H1 (cell line): ENCODE measurements around the gene SYT2. TPM values are rescaled to one million over a fixed set of nuclear protein-coding genes. Genes with fewer than 3 reads are reported as not detected.
A peak's percentile ranks its signal among the peaks of the same experiment; 100 is the strongest.

ENCODE experiments used
- CTCF ChIA-PET: fragments of 300-600 bp; sonication (Branson Sonifier 250); formaldehyde crosslinking; loops from one replicate; lab custom pipeline; 2021; ENCODE audit not compliant: partially characterized antibody; lab: Charles Lee
- POLR2A ChIA-PET: fragments of 300-600 bp; sonication (Branson Sonifier 250); formaldehyde crosslinking; loops from one replicate; lab custom pipeline; 2021; ENCODE audit warnings: inconsistent platforms; ENCODE audit not compliant: partially characterized antibody; lab: Charles Lee
- DNase-seq, 2 experiments: peaks; one replicate each; pipeline versions ENCODE4 v3.0.0 to v3.0.0-alpha.2; 2010 to 2022; ENCODE audit warnings: low spot score in 2 of 2, low read depth in 1 of 2, mixed read lengths in 1 of 2
- FAIRE-seq: peaks from 2 replicates; lab custom pipeline; 2011; peaks lifted over from hg19 to GRCh38; lab: Jason Lieb, UNC
- H2AFZ ChIP-seq: 2 replicates; pipeline ENCODE4 v1.8.1; 2012; ENCODE audit warnings: low read length, inconsistent platforms
- H2AK5ac ChIP-seq: 2 replicates; pipeline ENCODE4 v1.6.1; 2013; ENCODE audit warnings: low read depth, low read length
- H2BK120ac ChIP-seq: replicated peaks from 2 replicates; pipeline ENCODE3; 2013; ENCODE audit warnings: low read depth, low read length, inconsistent platforms
- H2BK12ac ChIP-seq: 2 replicates; pipeline ENCODE4 v1.6.1; 2013; ENCODE audit warnings: low read depth, low read length
- H2BK15ac ChIP-seq: 2 replicates; pipeline ENCODE4 v1.6.1; 2013; ENCODE audit warnings: low read length
- H2BK20ac ChIP-seq: 2 replicates; pipeline ENCODE4 v1.6.1; 2013; ENCODE audit warnings: low read length
- H2BK5ac ChIP-seq: 2 replicates; pipeline ENCODE4 v1.6.1; 2013; ENCODE audit warnings: low read depth, low read length
- H3K14ac ChIP-seq: 2 replicates; pipeline ENCODE4 v1.6.1; 2013; ENCODE audit warnings: inconsistent platforms; ENCODE audit not compliant: insufficient read length
- H3K18ac ChIP-seq: 2 replicates; pipeline ENCODE4 v1.6.1; 2013; ENCODE audit warnings: low read length; ENCODE audit errors: extremely low read depth
- H3K23ac ChIP-seq: 2 replicates; pipeline ENCODE4 v1.6.1; 2013; ENCODE audit warnings: inconsistent platforms; ENCODE audit not compliant: insufficient read length
- H3K23me2 ChIP-seq: 2 replicates; pipeline ENCODE4 v1.6.1; 2013; ENCODE audit warnings: low read depth, low read length
- H3K27ac ChIP-seq: 2 replicates; pipeline ENCODE4 v1.6.1; 2011; ENCODE audit warnings: low read depth, low read length, inconsistent platforms
- H3K27me3 ChIP-seq, 4 experiments: replicated peaks in 1 of 4; 1 replicate in 1 of 4; 2 replicates in 3 of 4; pipeline versions ENCODE4 v1.6.1 to v1.8.1; 2011 to 2013; ENCODE audit warnings: low read length in 3 of 4, mild to moderate bottlenecking in 3 of 4, inconsistent platforms in 2 of 4, mixed read lengths in 2 of 4, moderate library complexity in 1 of 4; ENCODE audit not compliant: control insufficient read depth in 3 of 4, insufficient read depth in 3 of 4; ENCODE audit errors: extremely low read depth in 1 of 4
- H3K36me3 ChIP-seq, 4 experiments: 2 replicates each; pipeline versions ENCODE4 v1.6.1 to v1.8.1; 2011 to 2013; ENCODE audit warnings: mild to moderate bottlenecking in 4 of 4, low read length in 3 of 4, moderate library complexity in 2 of 4, control low read depth in 1 of 4, inconsistent platforms in 1 of 4; ENCODE audit not compliant: insufficient read depth in 4 of 4, control insufficient read depth in 2 of 4
- H3K4ac ChIP-seq: replicated peaks from 2 replicates; pipeline ENCODE3; 2013; ENCODE audit warnings: low read length, low read depth, mixed read lengths, inconsistent platforms; ENCODE audit not compliant: insufficient read length
- H3K4me1 ChIP-seq, 4 experiments: replicated peaks in 1 of 4; 1 replicate in 1 of 4; 2 replicates in 3 of 4; pipeline versions ENCODE4 v1.6.1 to v1.8.1; 2011 to 2013; ENCODE audit warnings: low read length in 3 of 4, inconsistent platforms in 2 of 4, mixed read lengths in 1 of 4; ENCODE audit not compliant: insufficient read depth in 4 of 4, control insufficient read depth in 3 of 4
- H3K4me2 ChIP-seq, 2 experiments: 2 replicates each; pipeline versions ENCODE4 v1.6.1 to v1.8.1; 2011 to 2013; ENCODE audit warnings: low read depth in 2 of 2, low read length in 2 of 2, control low read depth in 1 of 2, inconsistent platforms in 1 of 2, mild to moderate bottlenecking in 1 of 2; ENCODE audit not compliant: insufficient read depth in 1 of 2
- H3K4me3 ChIP-seq, 4 experiments: fragments of 200-600, 300-600 bp in 1 of 4; sonication (generic), shearing (Covaris generic), sonication (Bioruptor Twin) in 1 of 4; 2 replicates each; pipeline versions ENCODE4 v1.5.1 to v1.8.1; 2011 to 2016; ENCODE audit warnings: low read length in 4 of 4, low read depth in 3 of 4, control low read depth in 2 of 4, inconsistent platforms in 2 of 4, mild to moderate bottlenecking in 2 of 4, mixed read lengths in 1 of 4, moderate library complexity in 1 of 4; ENCODE audit not compliant: insufficient read depth in 2 of 4; ENCODE audit errors: extremely low read depth in 1 of 4
- H3K56ac ChIP-seq: replicated peaks from 2 replicates; pipeline ENCODE3; 2013; ENCODE audit warnings: low read depth, mild to moderate bottlenecking, mixed read lengths, low read length, inconsistent platforms; ENCODE audit not compliant: insufficient read length
- H3K79me1 ChIP-seq: 2 replicates; pipeline ENCODE4 v1.6.1; 2013; ENCODE audit warnings: low read depth, low read length, control low read depth
- H3K79me2 ChIP-seq, 2 experiments: 2 replicates each; pipeline versions ENCODE4 v1.6.1 to v1.8.1; 2012 to 2013; ENCODE audit warnings: low read length in 2 of 2, mild to moderate bottlenecking in 2 of 2, inconsistent platforms in 1 of 2; ENCODE audit not compliant: insufficient read depth in 2 of 2, control insufficient read depth in 1 of 2
- H3K9ac ChIP-seq, 4 experiments: replicated peaks in 1 of 4; 1 replicate in 1 of 4; 2 replicates in 3 of 4; pipeline versions ENCODE4 v1.6.1 to v1.8.1; 2011 to 2013; ENCODE audit warnings: low read depth in 3 of 4, low read length in 3 of 4, control low read depth in 2 of 4, mild to moderate bottlenecking in 2 of 4, moderate library complexity in 2 of 4, inconsistent platforms in 1 of 4; ENCODE audit errors: extremely low read depth in 1 of 4
- H3K9me3 ChIP-seq, 2 experiments: 2 replicates each; pipeline versions ENCODE4 v1.6.1 to v1.8.1; 2012 to 2013; ENCODE audit warnings: mild to moderate bottlenecking in 2 of 2, moderate library complexity in 2 of 2, control low read depth in 1 of 2, inconsistent platforms in 1 of 2, low read depth in 1 of 2, low read length in 1 of 2, mixed read lengths in 1 of 2; ENCODE audit not compliant: insufficient read depth in 2 of 2
- H4K20me1 ChIP-seq, 2 experiments: replicated peaks in 1 of 2; 2 replicates each; pipeline versions ENCODE3 to v1.8.1; 2011 to 2013; ENCODE audit warnings: inconsistent platforms in 2 of 2, low read length in 2 of 2, mild to moderate bottlenecking in 1 of 2; ENCODE audit not compliant: insufficient read depth in 2 of 2, control insufficient read depth in 1 of 2
- H4K5ac ChIP-seq: 2 replicates; pipeline ENCODE4 v1.6.1; 2013; ENCODE audit warnings: low read length, low read depth, mixed read lengths, inconsistent platforms; ENCODE audit not compliant: insufficient read length
- H4K8ac ChIP-seq: 2 replicates; pipeline ENCODE4 v1.8.0; 2013; ENCODE audit warnings: mild to moderate bottlenecking, moderate library complexity, low read length, inconsistent platforms; ENCODE audit not compliant: insufficient read depth; ENCODE audit errors: extremely low read depth
- H4K91ac ChIP-seq: replicated peaks from 2 replicates; pipeline ENCODE3; 2013; ENCODE audit warnings: low read length, mixed read lengths, inconsistent platforms; ENCODE audit not compliant: insufficient read length
- ASH2L ChIP-seq: fragments of 200-600, 300-600 bp; sonication (generic); IDR thresholded peaks from one replicate; pipeline ENCODE4 v1.7.1; 2017; ENCODE audit warnings: low read length
- BACH1 ChIP-seq: IDR thresholded peaks from 2 replicates; pipeline ENCODE4 v1.6.1; 2012; ENCODE audit warnings: low read length, improper control_type of control experiment
- POLR2AphosphoS5 ChIP-seq: IDR thresholded peaks from 2 replicates; pipeline ENCODE4 v1.6.1; 2011; ENCODE audit warnings: low read depth, low read length
- RAD21 ChIP-seq, 2 experiments: IDR thresholded peaks in 1 of 2; conservative IDR thresholded peaks in 1 of 2; 2 replicates each; pipeline ENCODE4 v1.6.1; 2011; ENCODE audit warnings: low read depth in 2 of 2, low read length in 2 of 2, improper control_type of control experiment in 1 of 2, inconsistent platforms in 1 of 2, mild to moderate bottlenecking in 1 of 2, moderate library complexity in 1 of 2
- RBBP5 ChIP-seq: IDR thresholded peaks from 2 replicates; pipeline ENCODE4 v1.7.1; 2012; ENCODE audit warnings: low read depth, mild to moderate bottlenecking, inconsistent platforms, low read length, moderate library complexity, borderline replicate concordance
- SIRT6 ChIP-seq: IDR thresholded peaks from one replicate; pipeline ENCODE4 v1.7.1; 2012; ENCODE audit warnings: low read length, inconsistent platforms
- SUZ12 ChIP-seq: fragments of 200-600 bp; sonication (generic); IDR thresholded peaks from 2 replicates; pipeline ENCODE4 v1.6.1; 2012; ENCODE audit warnings: mild to moderate bottlenecking, inconsistent platforms, low read length, moderate library complexity, mixed read lengths
- WGBS, 2 experiments: shearing (Covaris generic) in 1 of 2; methylation state at CpG; one replicate each; pipeline versions ENCODE4 v1.1.6 to v1.1.7; 2013 to 2015; ENCODE audit warnings: low lambda C conversion rate in 2 of 2, mixed read lengths in 2 of 2, inconsistent platforms in 1 of 2, low coverage in 1 of 2, missing lambda C conversion rate in 1 of 2; ENCODE audit not compliant: insufficient replicate concordance in 2 of 2, insufficient coverage in 1 of 2, insufficient read length in 1 of 2; ENCODE audit errors: extremely low coverage in 1 of 2, missing lambda C conversion rate in 1 of 2; 5-methylcytosine and 5-hydroxymethylcytosine counted together
- polyA plus RNA-seq, 7 experiments: library from polyadenylated mRNA; depleted of rRNA in 3 of 7; stranded (reverse) in 5 of 7; unstranded in 2 of 7; fragments of >200 nt in 5 of 7; fragments of 200-250 nt in 2 of 7; gene quantifications; 1 replicate in 5 of 7; 2 replicates in 1 of 7; 4 replicates in 1 of 7; pipeline versions ENCODE4 v1.2.1 to v1.2.3, GENCODE V29; 2011 to 2013; ENCODE audit warnings: missing spikeins in 2 of 7, mixed read lengths in 2 of 7
- total RNA-seq: library from RNA; stranded (reverse); fragmentation: NEBNext Ultra II Directional; extraction: Animal tissue kit (Norgen Biotek cat#: 25700); gene quantifications from 2 replicates; pipeline ENCODE4 v1.2.1, GENCODE V29; 2021

Gene SYT2
- total and polyA plus RNA-seq, 2 of the 8 experiments (the other 6 are each of a cell fraction or from before 2014, with no cell fraction given): 2.8 to 11.0 TPM

DNA sequence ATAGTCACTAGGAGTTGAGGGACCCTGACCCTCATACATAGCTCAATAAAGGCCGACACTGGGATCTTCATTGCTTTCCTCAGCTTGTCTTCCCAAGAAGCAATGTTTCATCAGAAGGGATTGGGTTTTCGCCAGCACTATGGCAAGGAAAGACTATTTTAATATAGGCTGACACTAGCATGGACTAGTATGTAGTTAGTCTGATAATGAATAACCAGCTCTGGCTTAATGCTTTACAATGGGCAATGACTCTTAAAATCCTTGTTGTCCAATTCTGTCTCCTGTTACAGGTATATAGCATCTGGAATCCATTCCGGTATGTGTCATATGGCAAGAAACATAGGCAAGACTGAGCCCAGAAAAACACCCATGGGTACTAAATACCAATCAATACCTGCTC, 15.3 kb upstream of the SYT2 start:
- no peak for TF ChIP-seq ASH2L
- TF ChIP-seq SIRT6: no peak
- TF ChIP-seq BACH1: no peak
- 0 out of 2 replicates have a peak, but pooled peaks have one; percentile 28 for TF ChIP-seq POLR2AphosphoS5
- no peak for TF ChIP-seq SUZ12
- TF ChIP-seq RBBP5: no peak
- no peak for TF ChIP-seq RAD21 (IDR thresholded peaks at IDR 0.05 in 1 of 2, conservative IDR thresholded peaks at IDR 0.05 in 1 of 2; ENCODE audit: low read depth in 2 of 2, low read length in 2 of 2)
- TF ChIP-seq, all 59 proteins: peak for 1
- DNase-seq (no peak), FAIRE-seq (no peak)
- Histone ChIP-seq H3K27ac (no peak overlapping the region), H2BK15ac (no peak overlapping the region), H2BK120ac (no peak overlapping the region), H3K14ac (no peak overlapping the region), H3K23me2 (no peaks in the 10 kb centered on the region; the same call in 1 of the 2 replicates), H3K27me3 (no peaks in the 10 kb centered on the region), H2BK12ac (no peak overlapping the region), H3K9ac (no peak overlapping the region), H3K79me2 (no peaks in the 10 kb centered on the region), H4K91ac (no peak overlapping the region), H3K9me3 (no peaks in the 10 kb centered on the region), H3K4me2 (no peak overlapping the region), H4K8ac (no peak overlapping the region), H4K5ac (no peak overlapping the region), H3K18ac (no peak overlapping the region), H3K4ac (no peak overlapping the region), H2BK20ac (no peak overlapping the region), H2BK5ac (no peak overlapping the region), H4K20me1 (peaks cover 5 to 7% of the 10 kb centered on the region in 2 experiments), H3K23ac (no peak overlapping the region), H3K79me1 (no peaks in the 10 kb centered on the region), H2AK5ac (no peak overlapping the region), H3K4me1 (no peaks in the 10 kb centered on the region), H3K4me3 (no peak overlapping the region), H3K56ac (no peak overlapping the region), H2AFZ (no peak overlapping the region), H3K36me3 (peaks cover 22 to 61% (median 41%) of the 10 kb centered on the region in 4 experiments)
- ChIA-PET CTCF (interaction anchor here (0.6 to 2.0 kb wide), 5 partner anchors 33 to 545 kb away, joined by 3 to 5 read pairs (median 3); no protein-coding TSS in a partner anchor), POLR2A (interaction anchor here (1.1 kb wide), 1 partner anchor 14 kb away, joined by 5 read pairs; no protein-coding TSS in a partner anchor)
- 88% methylated on average over 3 of the region's 3 CpGs; no CpG with 5 or more reads in 1 of the 2 experiments for WGBS, 2 experiments
